Kidney epithelial cell (primary cell): ENCODE data around the gene PACSIN2. TPM values are rescaled to one million over a fixed set of nuclear protein-coding genes. Genes with fewer than 3 reads are reported as not detected.

Experiments used
- DNase-seq: peaks from one replicate; pipeline ENCODE4 v3.0.0-alpha.2; 2010; ENCODE audit warnings: low read depth
- H3K27me3 ChIP-seq: 2 replicates; pipeline ENCODE4 v1.6.0; 2011; ENCODE audit warnings: low read length; ENCODE audit not compliant: control insufficient read depth, insufficient read depth
- H3K36me3 ChIP-seq: 2 replicates; pipeline ENCODE4 v1.5.1; 2011; ENCODE audit warnings: low read length; ENCODE audit not compliant: control insufficient read depth, insufficient read depth
- H3K4me3 ChIP-seq: 2 replicates; pipeline ENCODE4 v1.5.1; 2011; ENCODE audit warnings: low read depth, mild to moderate bottlenecking, control low read depth, low read length
- total RNA-seq: library from RNA; depleted of rRNA; stranded (reverse); fragments of >200 nt; gene quantifications from 2 replicates; pipeline ENCODE4 v1.2.3, GENCODE V29; 2015
- TF ChIP-seq, protein P1 (sequence below): IDR thresholded peaks from 2 replicates; pipeline ENCODE4 v1.5.1; 2011; ENCODE audit warnings: mild to moderate bottlenecking, moderate library complexity, low read length, control low read depth, inconsistent platforms; ENCODE audit not compliant: insufficient read depth, poor library complexity, severe bottlenecking

PACSIN2 gene
- total RNA-seq, 1 donor from 2014 or later = 62.9 TPM

DNA sequence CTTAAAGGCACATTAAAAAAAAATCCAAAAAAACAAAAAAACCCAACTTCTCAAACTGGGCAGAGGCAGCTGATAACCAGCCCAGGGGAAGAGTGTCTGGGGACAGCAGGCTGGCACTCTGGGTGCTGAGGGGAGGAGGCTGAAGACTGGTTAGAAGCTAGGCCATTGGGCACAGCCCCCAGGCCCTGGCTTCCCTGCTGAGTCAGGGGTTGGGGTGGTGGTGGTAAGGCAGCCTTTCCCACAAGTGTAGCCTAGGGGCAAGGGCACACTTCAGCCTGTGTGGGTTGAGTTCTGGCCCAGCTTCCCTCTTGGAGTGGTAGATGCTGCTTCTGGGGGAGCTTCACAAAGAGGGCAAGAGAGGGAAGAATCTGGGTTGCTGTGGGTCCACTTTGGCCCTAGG lies 141.6 kb downstream of the PACSIN2 start:
- Histone ChIP-seq H3K36me3 (peaks cover 5% of the 10 kb centered on the region), H3K4me3 (no peak overlapping the region), H3K27me3 (no peaks in the 10 kb centered on the region)
- TF ChIP-seq, protein P1, sequence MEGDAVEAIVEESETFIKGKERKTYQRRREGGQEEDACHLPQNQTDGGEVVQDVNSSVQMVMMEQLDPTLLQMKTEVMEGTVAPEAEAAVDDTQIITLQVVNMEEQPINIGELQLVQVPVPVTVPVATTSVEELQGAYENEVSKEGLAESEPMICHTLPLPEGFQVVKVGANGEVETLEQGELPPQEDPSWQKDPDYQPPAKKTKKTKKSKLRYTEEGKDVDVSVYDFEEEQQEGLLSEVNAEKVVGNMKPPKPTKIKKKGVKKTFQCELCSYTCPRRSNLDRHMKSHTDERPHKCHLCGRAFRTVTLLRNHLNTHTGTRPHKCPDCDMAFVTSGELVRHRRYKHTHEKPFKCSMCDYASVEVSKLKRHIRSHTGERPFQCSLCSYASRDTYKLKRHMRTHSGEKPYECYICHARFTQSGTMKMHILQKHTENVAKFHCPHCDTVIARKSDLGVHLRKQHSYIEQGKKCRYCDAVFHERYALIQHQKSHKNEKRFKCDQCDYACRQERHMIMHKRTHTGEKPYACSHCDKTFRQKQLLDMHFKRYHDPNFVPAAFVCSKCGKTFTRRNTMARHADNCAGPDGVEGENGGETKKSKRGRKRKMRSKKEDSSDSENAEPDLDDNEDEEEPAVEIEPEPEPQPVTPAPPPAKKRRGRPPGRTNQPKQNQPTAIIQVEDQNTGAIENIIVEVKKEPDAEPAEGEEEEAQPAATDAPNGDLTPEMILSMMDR = no peak
- DNase-seq = no peak

DNA sequence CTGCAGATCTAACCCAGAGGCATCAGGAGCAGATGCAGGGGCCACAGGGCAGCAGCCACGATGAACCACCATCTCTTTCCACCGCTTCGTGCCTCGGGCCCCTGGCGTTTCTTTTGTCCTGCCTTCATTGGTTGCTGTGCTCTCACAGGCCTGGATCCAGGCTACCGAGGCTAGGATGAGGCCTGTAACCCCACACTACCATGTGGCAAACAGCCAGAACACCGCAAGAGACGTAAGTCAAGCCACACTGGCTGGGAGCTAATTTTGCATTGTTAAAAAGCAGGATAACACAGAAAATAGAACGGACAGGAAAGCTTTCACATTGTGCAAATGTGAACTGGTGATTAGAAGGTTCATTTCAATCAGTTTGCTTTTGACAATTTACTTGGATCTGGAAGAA lies 142.1 kb downstream of the PACSIN2 start:
- Histone ChIP-seq H3K4me3 (no peak overlapping the region), H3K27me3 (no peaks in the 10 kb centered on the region), H3K36me3 (peaks cover 5% of the 10 kb centered on the region)
- no peak for DNase-seq
- TF ChIP-seq, protein P1 = no peak

DNA sequence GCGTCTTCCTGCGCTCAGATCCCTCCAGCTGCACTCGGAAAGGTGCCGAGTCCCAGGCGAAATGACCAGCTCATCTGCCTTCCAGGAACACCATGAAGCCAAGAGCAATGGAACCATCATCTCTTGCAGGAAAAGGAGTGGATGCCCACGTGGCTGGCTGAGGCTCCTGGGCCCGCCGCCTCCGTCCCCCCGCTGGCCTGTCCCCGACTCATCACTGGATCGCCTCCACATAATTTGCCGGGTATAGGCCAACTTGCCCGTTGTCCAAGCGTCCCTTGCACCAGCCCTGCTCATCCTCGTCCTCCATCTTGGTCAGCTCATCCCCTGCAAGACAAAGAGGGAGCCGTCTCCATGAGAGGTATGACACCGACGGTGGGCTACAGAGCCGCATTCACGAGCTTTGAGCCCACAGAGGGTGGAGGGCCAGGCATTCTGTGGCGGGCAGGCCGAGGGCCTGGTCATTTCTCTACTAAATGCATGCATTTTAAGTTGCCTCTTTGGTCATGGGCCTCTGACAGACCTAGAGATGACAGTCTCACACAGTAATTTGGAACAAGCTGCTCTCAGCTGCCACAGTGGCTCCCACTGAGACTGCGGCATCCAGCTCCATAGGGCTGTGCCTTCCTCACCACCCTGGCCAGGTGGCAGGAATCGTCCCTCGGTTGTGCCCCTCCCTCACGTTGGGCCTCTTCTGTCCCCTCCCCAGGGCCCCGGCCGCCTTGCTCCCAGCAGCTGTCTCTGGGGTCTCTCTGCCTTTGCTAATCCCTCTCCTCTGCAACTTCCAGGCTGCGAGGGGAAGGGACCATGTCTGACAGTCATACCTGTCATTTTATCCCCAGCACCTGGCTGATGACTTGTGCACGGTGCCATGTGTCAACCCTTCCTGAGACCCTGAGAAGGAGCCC lies 143.6 kb downstream of the PACSIN2 start:
- no peaks in the 10 kb centered on the region for H3K27me3 ChIP-seq
- peaks cover 4% of the 10 kb centered on the region for H3K36me3 ChIP-seq
- TF ChIP-seq, protein P1 = no peak
- no peak overlapping the region for H3K4me3 ChIP-seq
- DNase-seq = no peak

DNA sequence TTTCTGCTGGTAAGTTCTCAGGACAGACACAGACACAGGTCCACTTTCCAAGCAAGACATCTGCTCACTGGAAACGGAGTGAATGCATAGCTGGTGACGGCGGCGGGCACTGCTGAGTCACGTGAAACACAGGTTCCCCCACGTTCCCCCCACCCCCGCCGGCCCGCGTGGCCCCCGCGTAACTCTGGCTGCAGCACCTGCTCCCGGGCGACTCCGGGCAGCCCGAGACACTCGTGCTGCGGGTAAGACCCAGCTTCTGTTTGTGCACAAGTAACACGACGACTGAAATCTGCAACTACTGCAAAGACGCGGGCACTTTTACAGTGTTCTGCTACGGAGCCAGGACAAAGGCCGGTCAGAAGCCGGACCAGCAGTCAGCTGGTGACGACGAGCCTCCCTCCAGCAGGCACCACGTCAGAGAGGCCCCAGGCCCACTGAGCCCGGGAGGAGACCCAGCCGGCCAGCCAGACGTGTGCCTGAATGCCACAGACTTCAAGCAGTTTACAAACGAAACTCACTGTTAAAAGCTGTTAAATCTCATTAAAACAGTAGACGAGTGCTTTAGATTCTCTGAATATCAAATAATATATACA lies 145.0 kb downstream of the PACSIN2 start:
- Histone ChIP-seq H3K4me3 (no peak overlapping the region), H3K27me3 (no peaks in the 10 kb centered on the region), H3K36me3 (peaks cover 1% of the 10 kb centered on the region)
- TF ChIP-seq, protein P1 = no peak
- DNase-seq = no peak

DNA sequence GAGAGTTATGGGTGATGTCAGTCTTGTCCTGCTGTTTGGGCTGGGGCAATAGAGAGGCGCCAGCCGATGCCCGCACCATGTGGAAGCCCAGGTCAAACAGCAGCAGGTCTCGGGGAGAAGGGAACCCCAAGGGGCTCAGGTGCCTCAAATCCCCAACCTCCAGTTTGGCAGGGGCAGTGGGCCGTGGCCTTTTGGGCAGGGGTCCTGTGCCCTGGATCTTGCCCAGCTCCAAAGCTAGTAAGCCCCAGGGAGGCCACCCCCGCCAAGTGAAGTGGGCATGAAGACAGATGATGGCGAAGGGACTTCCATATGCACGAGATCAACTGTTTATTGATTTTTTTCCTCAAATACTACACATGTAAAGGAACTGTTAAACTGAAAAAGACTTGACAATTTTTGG lies 145.5 kb downstream of the PACSIN2 start:
- TF ChIP-seq, protein P1 = no peak
- no peak for DNase-seq
- H3K36me3 ChIP-seq = peaks cover 1% of the 10 kb centered on the region
- H3K4me3 ChIP-seq = no peak overlapping the region
- no peaks in the 10 kb centered on the region for H3K27me3 ChIP-seq

DNA sequence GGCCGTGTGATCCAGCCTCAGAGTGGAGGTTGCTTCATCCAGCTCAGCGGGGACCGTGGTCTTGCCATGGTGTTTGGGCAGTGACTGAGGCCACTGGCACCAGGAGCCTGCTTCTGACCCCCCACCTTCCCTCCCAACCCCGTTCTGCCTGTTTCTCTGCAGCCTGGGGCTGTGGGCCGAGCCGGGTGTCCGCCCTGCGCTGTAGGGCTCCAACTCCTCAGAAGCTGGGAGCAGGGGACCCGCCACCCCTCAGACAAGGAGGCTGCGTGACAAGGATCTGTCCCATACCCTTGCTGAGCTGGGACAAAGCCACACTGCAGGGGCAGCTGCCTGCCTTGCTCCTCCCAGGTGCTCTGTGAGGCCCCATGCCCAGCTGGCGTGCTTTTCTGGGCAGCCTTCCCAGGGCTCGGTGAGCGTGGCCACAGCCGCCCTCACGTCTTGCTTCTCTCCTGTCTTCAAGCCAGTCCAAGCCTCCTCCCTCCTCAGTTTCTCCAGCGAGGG lies 146.1 kb downstream of the PACSIN2 start:
- no peak overlapping the region for H3K4me3 ChIP-seq
- H3K27me3 ChIP-seq = no peaks in the 10 kb centered on the region
- peaks cover 1% of the 10 kb centered on the region for H3K36me3 ChIP-seq
- DNase-seq = no peak
- TF ChIP-seq, protein P1 = no peak
